Fibroblast of villous mesenchyme (primary cell): ENCODE measurements around the gene HSPA4. TPM values are rescaled to one million over a fixed set of nuclear protein-coding genes. Genes with fewer than 3 reads are reported as not detected.
"Not testable (repeated sequence)": the region's sequence is repeated elsewhere in the genome, so short reads cannot be mapped to it uniquely, and the experiment has no call there.

Experiments used
- DNase-seq: peaks from one replicate; pipeline ENCODE4 v3.0.0-alpha.2; 2010; ENCODE audit warnings: low read depth
- H3K4me3 ChIP-seq: 2 replicates; pipeline ENCODE4 v1.5.1; 2011; ENCODE audit warnings: low read depth, mild to moderate bottlenecking, low read length
- CTCF ChIP-seq: IDR thresholded peaks from 2 replicates; pipeline ENCODE4 v1.5.1; 2012; ENCODE audit warnings: low read depth, mild to moderate bottlenecking, low read length; ENCODE audit not compliant: insufficient read depth
- total RNA-seq: library from RNA; depleted of rRNA; stranded (reverse); fragments of >200 nt; gene quantifications from 2 replicates; pipeline ENCODE4 v1.2.3, GENCODE V29; 2012

HSPA4 gene
- total RNA-seq, 1 donor: 187 TPM

DNA sequence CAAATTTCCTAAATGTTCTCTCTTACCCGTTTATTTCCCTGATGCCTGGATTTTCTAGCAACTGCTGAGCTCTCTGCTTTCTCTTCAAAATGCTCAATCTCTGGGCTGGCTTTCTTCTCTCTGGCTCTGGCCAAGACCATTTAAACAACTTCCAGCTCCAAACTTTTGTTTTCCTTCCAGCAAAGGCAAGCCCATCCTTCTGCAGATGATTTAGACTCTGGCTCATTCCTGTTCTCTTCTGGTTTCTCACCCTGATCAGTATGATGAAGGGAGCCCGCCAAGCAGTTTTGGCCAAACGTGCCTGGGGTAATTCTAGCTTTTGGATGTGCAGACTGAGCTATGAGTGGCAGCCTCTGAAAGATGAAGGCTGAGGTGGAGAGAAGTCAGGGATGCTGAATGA, 78.1 kb downstream of the HSPA4 start:
- TF ChIP-seq CTCF: no peak
- H3K4me3 ChIP-seq: no peak overlapping the region
- DNase-seq: no peak

- DNase-seq: no peak
- TF ChIP-seq CTCF: no peak
- H3K4me3 ChIP-seq: no peak overlapping the region
Observed at GRCh38 chr5:133130387-133131118, 78.7 kb downstream of the HSPA4 start.

DNA sequence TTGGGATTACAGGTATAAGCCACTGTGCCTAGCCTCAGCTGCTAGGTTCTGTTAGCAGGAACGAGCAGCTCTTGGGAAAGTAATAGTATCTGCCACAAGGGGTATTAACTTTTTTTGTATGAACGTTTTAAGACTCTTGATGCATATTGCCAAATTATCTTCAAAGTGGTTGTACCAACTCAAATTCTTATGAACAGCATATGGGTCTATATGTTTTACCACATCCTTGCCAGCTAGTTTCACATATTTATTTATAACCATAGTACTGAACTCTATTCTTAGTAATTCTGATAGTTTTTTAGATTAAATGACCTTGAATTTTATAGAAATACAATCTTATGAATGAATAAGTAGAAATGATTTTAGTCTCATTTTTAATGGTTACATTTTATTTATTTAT, 80.9 kb downstream of the HSPA4 start:
- TF ChIP-seq CTCF: no peak
- H3K4me3 ChIP-seq: no peak overlapping the region
- no peak for DNase-seq

DNA sequence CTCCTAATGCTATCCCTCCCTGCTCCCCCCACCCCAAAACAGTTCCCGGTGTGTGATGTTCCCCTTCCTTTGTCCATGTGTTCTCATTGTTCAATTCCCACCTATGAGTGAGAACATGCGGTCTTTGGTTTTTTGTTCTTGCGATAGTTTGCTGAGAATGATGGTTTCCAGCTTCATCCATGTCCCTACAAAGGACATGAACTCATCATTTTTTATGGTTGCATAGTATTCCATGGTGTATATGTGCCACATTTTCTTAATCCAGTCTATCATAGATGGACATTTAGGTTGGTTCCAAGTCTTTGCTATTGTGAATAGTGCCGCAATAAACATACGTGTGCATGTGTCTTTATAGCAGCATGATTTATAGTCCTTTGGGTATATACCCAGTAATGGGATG, 81.4 kb downstream of the HSPA4 start:
- H3K4me3 ChIP-seq, DNase-seq: not testable (repeated sequence)

GRCh38 chr5:133136890-133137289, 85.1 kb downstream of the HSPA4 start:
- DNase-seq, H3K4me3 ChIP-seq: not testable (repeated sequence)

DNA sequence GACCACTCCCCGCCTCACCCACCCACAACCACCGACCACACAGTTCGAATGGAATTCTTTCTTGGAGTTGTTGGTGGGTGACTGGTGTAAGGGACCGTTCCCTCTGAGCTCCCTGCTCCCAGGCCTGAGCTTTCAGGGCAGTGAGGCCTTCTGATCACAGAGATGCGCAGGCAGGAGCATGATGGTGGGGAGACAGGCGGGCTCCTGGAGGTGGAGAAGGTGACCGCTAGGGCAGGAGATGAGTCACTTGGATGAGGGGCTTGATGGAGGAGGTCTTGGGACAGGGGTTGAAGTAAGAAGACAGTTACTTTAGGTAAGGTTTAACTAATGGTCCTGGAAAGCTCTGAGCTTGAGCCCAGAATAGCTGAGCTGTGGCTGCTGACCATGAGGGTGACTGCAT, 88.5 kb downstream of the HSPA4 start:
- no peak for DNase-seq
- TF ChIP-seq CTCF: no peak
- H3K4me3 ChIP-seq: no peak overlapping the region

GRCh38 chr5:133141746-133142145, 89.9 kb downstream of the HSPA4 start:
- no peak for TF ChIP-seq CTCF
- no peak overlapping the region for H3K4me3 ChIP-seq
- peak; percentile 11 for DNase-seq

DNA sequence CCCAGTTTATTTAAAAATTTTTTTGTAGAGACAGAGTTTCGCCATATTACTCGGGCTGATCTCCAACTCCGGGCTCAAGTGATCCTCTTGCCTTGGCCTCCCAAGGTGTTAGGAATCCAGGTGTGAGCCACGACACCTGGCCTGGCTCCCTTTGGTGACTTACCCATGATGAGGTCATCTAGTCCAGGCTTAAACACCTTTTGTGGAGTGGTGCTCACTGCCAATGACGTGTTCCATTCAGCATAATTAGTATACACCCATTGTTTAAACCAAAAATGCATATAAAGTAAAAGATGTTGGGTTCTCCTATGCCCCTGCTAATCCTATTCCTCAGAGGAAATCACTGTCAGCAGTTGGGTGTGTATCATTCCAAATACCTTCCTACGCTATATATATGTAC, 91.0 kb downstream of the HSPA4 start:
- no peak for TF ChIP-seq CTCF
- DNase-seq: no peak
- H3K4me3 ChIP-seq: no peak overlapping the region
